Testis (tissue), 3 donors: ENCODE data around the gene ANKRD44. TPM values are rescaled to one million over a fixed set of nuclear protein-coding genes. Genes with fewer than 3 reads are reported as not detected.

Experiments used
- DNase-seq: peaks from one replicate; pipeline ENCODE4 v3.0.0-alpha.2; 2019
- H3K27ac ChIP-seq, 2 donors: fragments of 200-600 bp; sonication (generic); one replicate each; pipeline ENCODE4 v1.5.1; 2019
- H3K27me3 ChIP-seq: fragments of 200-600 bp; sonication (generic); one replicate; pipeline ENCODE4 v1.5.1; 2019
- H3K36me3 ChIP-seq: fragments of 200-600 bp; sonication (generic); one replicate; pipeline ENCODE4 v1.5.1; 2017; ENCODE audit warnings: low read depth; ENCODE audit errors: missing control alignments
- H3K4me1 ChIP-seq: fragments of 200-600 bp; sonication (generic); one replicate; pipeline ENCODE4 v1.5.1; 2019
- H3K4me3 ChIP-seq, 2 donors: fragments of 200-600 bp; sonication (generic); one replicate each; pipeline ENCODE4 v1.5.1; 2017 to 2019
- H3K9me3 ChIP-seq: fragments of 200-600 bp; sonication (generic); one replicate; pipeline ENCODE4 v1.5.1; 2017
- POLR2A ChIP-seq: fragments of 450-650 bp; IDR thresholded peaks from one replicate; pipeline ENCODE4 v1.6.1; 2017; ENCODE audit warnings: antibody characterized with exemption, mild to moderate bottlenecking, moderate library complexity
- WGBS, 2 donors: methylation state at CpG; one replicate each; pipeline ENCODE4 v1.1.5; 2018; 5-methylcytosine and 5-hydroxymethylcytosine counted together
- intact Hi-C: fragments of 100-400 bp; cut with DNase I; formaldehyde crosslinking; loops from one replicate; pipeline ENCODE4 v1.15.1; 2023; ENCODE audit warnings: low total_unique reads
- polyA plus RNA-seq: library from polyadenylated mRNA; stranded (reverse); fragments of 350-450 nt; fragmentation: Illumina TruSeq; extraction: RNeasy Lipid Tissue Mini Kit (QIAGEN cat#74804); gene quantifications from one replicate; pipeline ENCODE4 v1.2.3, GENCODE V29; 2014; ENCODE audit warnings: low read depth, low replicate concordance; ENCODE audit not compliant: insufficient read depth
- total RNA-seq, 2 donors: library from RNA; depleted of rRNA; stranded (reverse); fragments of >200 nt; gene quantifications; one replicate each; pipeline ENCODE4 v1.2.3, GENCODE V29; 2016
- TF ChIP-seq, protein P1 (sequence below), 3 experiments: fragments of 450-650 bp in 2 of 3; fragments of 200-600 bp in 1 of 3; sonication (generic) in 1 of 3; IDR thresholded peaks; one replicate each; pipeline ENCODE4 v1.5.1; 2016 to 2019; ENCODE audit warnings: antibody characterized with exemption in 3 of 3, mild to moderate bottlenecking in 2 of 3, moderate library complexity in 1 of 3

Gene ANKRD44
- total and polyA plus RNA-seq, 3 donors from 2014 or later: 11.2 to 14.5 (median 11.5) TPM

DNA sequence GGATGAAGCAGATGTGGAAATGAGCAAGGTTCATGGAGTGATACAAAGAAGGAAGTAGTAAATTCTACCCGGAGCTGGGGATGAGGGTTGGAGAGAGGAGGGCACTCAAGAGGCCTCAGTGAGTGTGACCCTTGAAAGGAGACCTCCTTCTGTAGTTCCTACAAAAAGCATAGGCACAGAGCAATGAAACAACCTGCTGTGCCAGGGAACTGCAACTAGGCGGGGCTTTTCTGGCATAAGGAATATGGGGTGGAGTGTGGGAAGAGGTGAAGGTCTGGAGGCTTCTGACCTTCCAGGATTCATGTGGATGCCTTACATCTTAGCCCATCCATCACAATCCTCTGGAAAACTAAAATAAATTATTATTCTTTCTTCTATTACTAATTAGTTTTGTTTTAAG is 358.6 kb downstream of the ANKRD44 start:
- intact Hi-C loops: no loop called here
- no peaks in the 10 kb centered on the region for H3K9me3 ChIP-seq
- no peak for TF ChIP-seq POLR2A
- TF ChIP-seq, protein P1, sequence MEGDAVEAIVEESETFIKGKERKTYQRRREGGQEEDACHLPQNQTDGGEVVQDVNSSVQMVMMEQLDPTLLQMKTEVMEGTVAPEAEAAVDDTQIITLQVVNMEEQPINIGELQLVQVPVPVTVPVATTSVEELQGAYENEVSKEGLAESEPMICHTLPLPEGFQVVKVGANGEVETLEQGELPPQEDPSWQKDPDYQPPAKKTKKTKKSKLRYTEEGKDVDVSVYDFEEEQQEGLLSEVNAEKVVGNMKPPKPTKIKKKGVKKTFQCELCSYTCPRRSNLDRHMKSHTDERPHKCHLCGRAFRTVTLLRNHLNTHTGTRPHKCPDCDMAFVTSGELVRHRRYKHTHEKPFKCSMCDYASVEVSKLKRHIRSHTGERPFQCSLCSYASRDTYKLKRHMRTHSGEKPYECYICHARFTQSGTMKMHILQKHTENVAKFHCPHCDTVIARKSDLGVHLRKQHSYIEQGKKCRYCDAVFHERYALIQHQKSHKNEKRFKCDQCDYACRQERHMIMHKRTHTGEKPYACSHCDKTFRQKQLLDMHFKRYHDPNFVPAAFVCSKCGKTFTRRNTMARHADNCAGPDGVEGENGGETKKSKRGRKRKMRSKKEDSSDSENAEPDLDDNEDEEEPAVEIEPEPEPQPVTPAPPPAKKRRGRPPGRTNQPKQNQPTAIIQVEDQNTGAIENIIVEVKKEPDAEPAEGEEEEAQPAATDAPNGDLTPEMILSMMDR (IDR thresholded peaks at IDR 0.05): no peak
- 70 to 78% methylated on average over 2 of the region's 2 CpGs for WGBS, 2 donors
- DNase-seq: no peak
- H3K27me3 ChIP-seq: no peaks in the 10 kb centered on the region
- no peaks in the 10 kb centered on the region for H3K4me1 ChIP-seq
- H3K36me3 ChIP-seq: no peaks in the 10 kb centered on the region
- no peak overlapping the region for H3K4me3 ChIP-seq
- H3K27ac ChIP-seq: no peak overlapping the region

DNA sequence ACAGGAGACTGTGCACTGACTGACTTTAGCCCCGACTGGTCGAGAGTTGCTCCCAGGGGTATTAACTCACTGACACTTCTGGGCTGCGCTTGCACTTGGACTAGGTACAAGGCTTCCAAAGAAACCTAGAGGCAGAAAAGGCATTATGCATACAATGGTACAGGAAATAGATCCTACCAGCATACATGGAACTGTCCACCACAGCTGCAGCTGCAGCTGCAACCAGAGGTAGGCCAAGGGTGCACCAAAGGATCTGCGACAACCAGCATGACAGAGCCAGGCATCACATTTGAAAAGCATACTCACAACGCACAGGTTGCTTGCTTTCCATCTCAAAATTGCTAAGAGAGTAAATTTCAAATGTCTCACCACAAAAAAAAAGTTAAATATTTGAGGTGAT is 361.5 kb downstream of the ANKRD44 start:
- no peak overlapping the region for H3K27ac ChIP-seq
- H3K9me3 ChIP-seq: no peaks in the 10 kb centered on the region
- WGBS, 2 donors: 64 to 65% methylated on average over 5 of the region's 5 CpGs
- H3K4me3 ChIP-seq: no peak overlapping the region
- TF ChIP-seq, protein P1 (IDR thresholded peaks at IDR 0.05): no peak
- TF ChIP-seq POLR2A: no peak
- DNase-seq: no peak
- no peaks in the 10 kb centered on the region for H3K36me3 ChIP-seq
- intact Hi-C loops: no loop called here
- no peaks in the 10 kb centered on the region for H3K4me1 ChIP-seq
- H3K27me3 ChIP-seq: no peaks in the 10 kb centered on the region

DNA sequence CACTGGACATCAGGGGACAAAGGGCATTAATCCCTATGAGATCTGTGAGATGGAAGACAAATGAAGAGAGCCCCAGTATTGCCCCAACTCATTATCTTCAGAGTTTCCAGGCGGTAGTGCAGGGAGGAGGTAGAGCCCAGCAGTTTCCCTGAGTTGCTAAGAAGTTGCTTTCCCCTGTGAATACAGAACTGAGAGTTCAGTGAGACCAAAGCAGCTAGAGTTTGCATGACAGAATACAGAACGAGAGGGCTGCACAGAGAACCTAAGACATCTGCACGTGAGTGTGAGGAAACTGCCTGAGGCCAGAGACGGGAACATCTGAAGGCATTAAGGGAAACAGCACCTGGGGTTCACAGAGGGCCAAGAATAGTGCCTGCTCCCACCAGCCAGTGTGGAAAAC is 366.0 kb downstream of the ANKRD44 start:
- Histone ChIP-seq H3K27me3 (no peaks in the 10 kb centered on the region), H3K4me3 (no peak overlapping the region), H3K27ac (no peak overlapping the region), H3K4me1 (no peaks in the 10 kb centered on the region), H3K36me3 (no peaks in the 10 kb centered on the region), H3K9me3 (no peaks in the 10 kb centered on the region)
- intact Hi-C loops: no loop called here
- DNase-seq: no peak
- TF ChIP-seq POLR2A: no peak
- TF ChIP-seq, protein P1 (IDR thresholded peaks at IDR 0.05): no peak
- whole genome bisulfite sequencing, 2 donors: 61 to 80% methylated on average over 4 of the region's 4 CpGs

DNA sequence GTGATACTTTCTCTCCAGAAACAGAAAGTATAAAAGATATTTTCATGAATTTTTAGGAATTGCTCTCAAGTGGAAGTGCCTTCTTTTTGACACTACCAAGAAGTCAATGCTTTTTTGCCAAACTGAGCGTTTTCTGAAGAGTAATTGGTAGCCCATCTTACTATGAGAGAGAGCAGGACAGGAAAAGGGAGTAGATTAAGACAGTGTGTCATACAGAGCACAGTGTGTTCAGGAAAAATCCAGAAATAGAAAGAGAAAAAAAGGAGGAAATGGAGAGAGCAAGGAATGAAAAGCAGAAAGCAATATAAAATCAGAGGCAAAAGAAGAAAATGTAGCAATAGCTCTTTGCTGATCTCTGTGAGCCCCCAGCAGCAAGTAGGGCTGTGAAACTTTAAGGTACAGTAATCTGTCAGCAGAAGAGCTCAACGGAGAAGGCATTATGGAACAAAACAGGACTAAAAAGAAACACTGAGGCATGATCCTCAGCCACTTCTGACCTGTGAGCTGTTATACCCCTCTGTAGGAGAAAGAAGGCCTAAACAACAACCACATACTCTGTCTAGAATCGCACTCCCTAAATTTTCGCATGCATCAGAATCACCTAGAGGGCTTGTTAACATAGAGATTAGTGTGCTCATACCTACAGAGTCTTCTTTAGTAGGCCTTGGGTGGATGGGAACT is 369.0 kb downstream of the ANKRD44 start:
- no peaks in the 10 kb centered on the region for H3K4me1 ChIP-seq
- no peak overlapping the region for H3K27ac ChIP-seq
- no peaks in the 10 kb centered on the region for H3K36me3 ChIP-seq
- no peak overlapping the region for H3K4me3 ChIP-seq
- DNase-seq: no peak
- WGBS, 2 donors: 63 to 72% methylated on average over 4 of the region's 4 CpGs
- no peaks in the 10 kb centered on the region for H3K9me3 ChIP-seq
- no peak for TF ChIP-seq POLR2A
- intact Hi-C loops: no loop called here
- H3K27me3 ChIP-seq: no peaks in the 10 kb centered on the region

DNA sequence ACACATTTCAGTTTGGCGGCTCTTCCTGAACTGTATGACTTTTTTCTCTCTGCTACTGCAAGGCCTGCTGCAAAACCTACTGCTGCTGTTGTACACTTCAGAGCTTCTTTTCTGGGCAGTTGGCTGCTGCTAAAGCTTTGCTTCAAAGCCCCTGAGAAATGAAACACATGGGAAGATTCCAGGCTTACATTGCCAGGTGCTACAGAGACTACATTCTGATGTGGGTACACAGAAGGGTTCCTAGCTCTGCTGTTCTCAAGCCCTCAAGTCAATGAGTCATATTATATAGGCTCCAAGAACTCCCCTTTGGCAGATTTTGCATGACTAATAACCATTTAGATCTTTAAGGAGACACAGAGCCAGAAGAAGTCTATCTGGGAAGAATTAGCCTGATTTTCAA is 371.2 kb downstream of the ANKRD44 start:
- H3K4me3 ChIP-seq: no peak overlapping the region
- no peaks in the 10 kb centered on the region for H3K27me3 ChIP-seq
- no peaks in the 10 kb centered on the region for H3K36me3 ChIP-seq
- 90 to 97% methylated on average over 1 of the region's 1 CpG for WGBS, 2 donors
- intact Hi-C loops: no loop called here
- DNase-seq: no peak
- no peak for TF ChIP-seq POLR2A
- TF ChIP-seq, protein P1 (IDR thresholded peaks at IDR 0.05): no peak
- H3K27ac ChIP-seq: no peak overlapping the region
- H3K9me3 ChIP-seq: no peaks in the 10 kb centered on the region
- H3K4me1 ChIP-seq: no peaks in the 10 kb centered on the region

Other genes with a start within 250 kb of the ANKRD44 start
- 100 to 1,000 TPM; 288 to 293 TPM for gene SF3B1, start 124.2 kb upstream of the ANKRD44 start, total RNA-seq
- 178 TPM for gene SF3B1, start 124.2 kb upstream of the ANKRD44 start, polyA plus RNA-seq
- gene COQ10B, start 142.8 kb upstream of the ANKRD44 start, total RNA-seq: 10 to 100 TPM; 16.4 to 17.9 TPM
- gene COQ10B, start 142.8 kb upstream of the ANKRD44 start, polyA plus RNA-seq: 18.0 TPM
- 100 to 1,000 TPM; 107 to 121 TPM for gene HSPD1, start 189.1 kb upstream of the ANKRD44 start, total RNA-seq
- gene HSPD1, start 189.1 kb upstream of the ANKRD44 start, polyA plus RNA-seq: 111 TPM
- 10 to 100 TPM; 43.3 to 51.3 TPM for gene HSPE1, start 189.6 kb upstream of the ANKRD44 start, total RNA-seq
- 61.8 TPM for gene HSPE1, start 189.6 kb upstream of the ANKRD44 start, polyA plus RNA-seq
- gene MOB4, start 205.3 kb upstream of the ANKRD44 start, total RNA-seq: 10 to 100 TPM; 10.7 to 13.8 TPM
- 17.6 TPM for gene MOB4, start 205.3 kb upstream of the ANKRD44 start, polyA plus RNA-seq